GM18951 (cell line): ENCODE measurements around the gene RILPL2.

Source experiments
- POLR2A ChIP-seq: IDR thresholded peaks from 4 replicates; pipeline ENCODE4 v1.6.1; 2011; ENCODE audit warnings: mild to moderate bottlenecking; ENCODE audit not compliant: insufficient read length, insufficient read depth; ENCODE audit errors: extremely low read depth
- in situ Hi-C: fragments of 300-500 bp; cut with MboI; formaldehyde crosslinking; loops from one replicate; pipeline ENCODE4 v1.12.0; 2022; ENCODE audit warnings: low sequenced_read_pairs, mixed read lengths, inconsistent platforms; ENCODE audit not compliant: unreplicated experiment

RILPL2 gene

GRCh38 chr12:123367511-123367910, 69.0 kb downstream of the RILPL2 start:
- in situ Hi-C loops: no loop called here
- TF ChIP-seq POLR2A: no peak
